ENCODE measurements around the gene PALLD.

- TF ChIP-seq, protein P1, sequence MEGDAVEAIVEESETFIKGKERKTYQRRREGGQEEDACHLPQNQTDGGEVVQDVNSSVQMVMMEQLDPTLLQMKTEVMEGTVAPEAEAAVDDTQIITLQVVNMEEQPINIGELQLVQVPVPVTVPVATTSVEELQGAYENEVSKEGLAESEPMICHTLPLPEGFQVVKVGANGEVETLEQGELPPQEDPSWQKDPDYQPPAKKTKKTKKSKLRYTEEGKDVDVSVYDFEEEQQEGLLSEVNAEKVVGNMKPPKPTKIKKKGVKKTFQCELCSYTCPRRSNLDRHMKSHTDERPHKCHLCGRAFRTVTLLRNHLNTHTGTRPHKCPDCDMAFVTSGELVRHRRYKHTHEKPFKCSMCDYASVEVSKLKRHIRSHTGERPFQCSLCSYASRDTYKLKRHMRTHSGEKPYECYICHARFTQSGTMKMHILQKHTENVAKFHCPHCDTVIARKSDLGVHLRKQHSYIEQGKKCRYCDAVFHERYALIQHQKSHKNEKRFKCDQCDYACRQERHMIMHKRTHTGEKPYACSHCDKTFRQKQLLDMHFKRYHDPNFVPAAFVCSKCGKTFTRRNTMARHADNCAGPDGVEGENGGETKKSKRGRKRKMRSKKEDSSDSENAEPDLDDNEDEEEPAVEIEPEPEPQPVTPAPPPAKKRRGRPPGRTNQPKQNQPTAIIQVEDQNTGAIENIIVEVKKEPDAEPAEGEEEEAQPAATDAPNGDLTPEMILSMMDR (IDR thresholded peaks at IDR 0.05) = peak in 4 of 6 experiments; percentile 32 to 59 (median 42)
- TF ChIP-seq POLR2A (IDR thresholded peaks at IDR 0.05) = no peak
Measured at GRCh38 chr4:168631241-168632162, 134.7 kb downstream of the PALLD start.

All from esophagus squamous epithelium (tissue), 4 donors.